Measurements from ENCODE around the gene NECTIN1. TPM values are rescaled to one million over a fixed set of nuclear protein-coding genes. Genes with fewer than 3 reads are reported as not detected.

Gene NECTIN1
- total RNA-seq, 6 experiments from 2014 or later, result 4.3 to 8.4 (median 6.1) TPM

DNA sequence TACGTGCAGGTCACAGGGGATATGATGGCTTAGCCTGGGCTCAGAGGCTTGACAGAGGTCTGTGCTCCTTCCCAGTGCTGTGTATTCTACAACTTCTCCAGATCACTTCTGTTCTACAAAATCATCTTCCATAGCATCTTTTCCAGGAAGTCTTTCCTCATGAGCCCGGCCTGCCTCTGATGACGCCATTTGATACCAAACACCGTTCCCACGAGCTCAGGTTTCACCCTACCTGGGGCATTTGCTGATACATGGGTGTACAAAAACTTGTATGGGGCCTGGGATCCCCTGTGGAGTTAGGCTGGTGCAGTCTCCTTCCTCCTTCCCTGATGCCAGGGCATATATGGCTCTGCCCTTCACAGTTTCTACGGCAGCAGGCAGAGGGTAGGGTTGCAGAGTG is 78.7 kb downstream of the NECTIN1 start:
- intact Hi-C loops (cut with DNase I), result no loop called here
- peaks cover 0 to under 1% (median 0%) of the 10 kb centered on the region in 4 donors for H3K4me1 ChIP-seq
- 48% methylated on average over 3 of the region's 6 CpGs for WGBS (ENCODE audit: insufficient coverage, low coverage, low lambda C conversion rate, missing lambda C conversion rate)
- TF ChIP-seq, protein P1, sequence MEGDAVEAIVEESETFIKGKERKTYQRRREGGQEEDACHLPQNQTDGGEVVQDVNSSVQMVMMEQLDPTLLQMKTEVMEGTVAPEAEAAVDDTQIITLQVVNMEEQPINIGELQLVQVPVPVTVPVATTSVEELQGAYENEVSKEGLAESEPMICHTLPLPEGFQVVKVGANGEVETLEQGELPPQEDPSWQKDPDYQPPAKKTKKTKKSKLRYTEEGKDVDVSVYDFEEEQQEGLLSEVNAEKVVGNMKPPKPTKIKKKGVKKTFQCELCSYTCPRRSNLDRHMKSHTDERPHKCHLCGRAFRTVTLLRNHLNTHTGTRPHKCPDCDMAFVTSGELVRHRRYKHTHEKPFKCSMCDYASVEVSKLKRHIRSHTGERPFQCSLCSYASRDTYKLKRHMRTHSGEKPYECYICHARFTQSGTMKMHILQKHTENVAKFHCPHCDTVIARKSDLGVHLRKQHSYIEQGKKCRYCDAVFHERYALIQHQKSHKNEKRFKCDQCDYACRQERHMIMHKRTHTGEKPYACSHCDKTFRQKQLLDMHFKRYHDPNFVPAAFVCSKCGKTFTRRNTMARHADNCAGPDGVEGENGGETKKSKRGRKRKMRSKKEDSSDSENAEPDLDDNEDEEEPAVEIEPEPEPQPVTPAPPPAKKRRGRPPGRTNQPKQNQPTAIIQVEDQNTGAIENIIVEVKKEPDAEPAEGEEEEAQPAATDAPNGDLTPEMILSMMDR (IDR thresholded peaks at IDR 0.05), result no peak
- no peak for TF ChIP-seq POLR2A (IDR thresholded peaks at IDR 0.05)
- H3K27ac ChIP-seq, result no peak overlapping the region
- no peaks in the 10 kb centered on the region for H3K27me3 ChIP-seq
- no peak overlapping the region for H3K4me3 ChIP-seq
- no peaks in the 10 kb centered on the region for H3K9me3 ChIP-seq
- no peak for ATAC-seq
- no peak for DNase-seq
- no peaks in the 10 kb centered on the region for H3K36me3 ChIP-seq

- Histone ChIP-seq H3K27me3 (no peaks in the 10 kb centered on the region), H3K9me3 (no peaks in the 10 kb centered on the region), H3K4me1 (peaks cover 0 to 10% (median 2%) of the 10 kb centered on the region in 4 donors), H3K4me3 (no peak overlapping the region), H3K36me3 (no peaks in the 10 kb centered on the region), H3K27ac (no peak overlapping the region)
- no CpG with 5 or more reads among the region's 3 CpGs for WGBS (ENCODE audit: insufficient coverage, low coverage, low lambda C conversion rate, missing lambda C conversion rate)
- TF ChIP-seq, protein P1 (IDR thresholded peaks at IDR 0.05), result no peak
- TF ChIP-seq POLR2A (IDR thresholded peaks at IDR 0.05), result no peak
- intact Hi-C loops (cut with DNase I), result no loop called here
- DNase-seq, result no peak
- no peak for ATAC-seq
Observed at GRCh38 chr11:119647254-119647653, 81.7 kb downstream of the NECTIN1 start.

- no peaks in the 10 kb centered on the region for H3K27me3 ChIP-seq
- H3K27ac ChIP-seq, result no peak overlapping the region
- DNase-seq (peak in 2 of 3 donors; percentile 70 to 77), ATAC-seq (peak; percentile 82 to 93 (median 87))
- no peak overlapping the region for H3K4me3 ChIP-seq
- intact Hi-C loops (cut with DNase I), result no loop called here
- whole genome bisulfite sequencing (ENCODE audit: insufficient coverage, low coverage, low lambda C conversion rate, missing lambda C conversion rate), result no CpG with 5 or more reads among the region's 5 CpGs
- H3K36me3 ChIP-seq, result no peaks in the 10 kb centered on the region
- TF ChIP-seq, protein P1 (IDR thresholded peaks at IDR 0.05), result no peak
- peaks cover 0 to 10% (median 2%) of the 10 kb centered on the region in 4 donors for H3K4me1 ChIP-seq
- no peaks in the 10 kb centered on the region for H3K9me3 ChIP-seq
Observed at GRCh38 chr11:119645018-119645417, 84.0 kb downstream of the NECTIN1 start.

DNA sequence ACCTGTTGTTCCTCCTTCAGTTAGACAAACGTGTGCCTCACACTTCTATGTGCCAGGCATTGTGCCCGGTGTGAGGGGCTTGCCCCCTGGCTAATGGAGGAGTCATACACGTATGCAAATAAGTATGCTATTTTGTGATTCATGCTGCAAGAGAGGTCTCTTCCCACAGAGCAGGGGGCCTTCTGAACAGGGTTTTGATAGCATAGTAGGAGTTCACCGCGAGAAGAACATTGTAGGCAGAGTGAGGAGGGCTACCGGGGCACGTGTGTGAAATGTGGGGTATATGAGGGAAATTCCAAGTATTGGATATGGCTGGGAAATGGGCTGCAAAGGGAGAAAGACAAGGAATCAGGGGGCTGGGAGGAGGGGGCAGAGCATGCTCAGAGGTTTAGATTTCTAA is 84.5 kb downstream of the NECTIN1 start:
- Histone ChIP-seq H3K4me1 (peaks cover 0 to 10% (median 2%) of the 10 kb centered on the region in 4 donors), H3K27me3 (no peaks in the 10 kb centered on the region), H3K4me3 (no peak overlapping the region), H3K27ac (no peak overlapping the region), H3K36me3 (no peaks in the 10 kb centered on the region), H3K9me3 (no peaks in the 10 kb centered on the region)
- intact Hi-C loops (cut with DNase I), result no loop called here
- TF ChIP-seq, protein P1 (IDR thresholded peaks at IDR 0.05), result no peak
- TF ChIP-seq POLR2A (IDR thresholded peaks at IDR 0.05), result no peak
- no peak for DNase-seq
- 64% methylated on average over 6 of the region's 7 CpGs for WGBS (ENCODE audit: insufficient coverage, low coverage, low lambda C conversion rate, missing lambda C conversion rate)
- ATAC-seq, result no peak

DNA sequence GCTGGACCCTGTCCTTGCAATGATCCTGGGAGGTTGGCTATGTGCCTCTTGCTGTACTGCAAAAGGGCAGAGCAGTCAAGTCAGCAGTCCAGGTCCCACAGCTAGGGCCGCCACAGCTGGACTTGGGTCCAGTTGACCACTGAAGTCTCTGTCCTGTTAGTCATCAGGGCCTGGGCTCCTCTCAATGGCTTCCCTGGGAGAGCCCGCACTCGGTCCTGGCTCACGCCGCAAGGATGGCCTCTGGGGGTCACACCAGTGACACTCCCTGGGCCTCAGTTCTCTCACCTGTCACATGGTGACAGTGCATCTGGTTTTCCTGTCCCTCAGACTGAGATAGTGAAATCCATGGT is 85.1 kb downstream of the NECTIN1 start:
- H3K36me3 ChIP-seq, result no peaks in the 10 kb centered on the region
- intact Hi-C loops (cut with DNase I), result no loop called here
- no peak for ATAC-seq

More for the DNA sequence above, 85.1 kb downstream of the NECTIN1 start:
- no peak overlapping the region for H3K27ac ChIP-seq
- H3K27me3 ChIP-seq, result no peaks in the 10 kb centered on the region
- no CpG with 5 or more reads among the region's 5 CpGs for WGBS (ENCODE audit: insufficient coverage, low coverage, low lambda C conversion rate, missing lambda C conversion rate)
- no peaks in the 10 kb centered on the region for H3K9me3 ChIP-seq
- H3K4me1 ChIP-seq, result peaks cover 0 to 10% (median 2%) of the 10 kb centered on the region in 4 donors
- TF ChIP-seq POLR2A (IDR thresholded peaks at IDR 0.05), result no peak
- TF ChIP-seq, protein P1 (IDR thresholded peaks at IDR 0.05), result no peak
- no peak for DNase-seq
- H3K4me3 ChIP-seq, result no peak overlapping the region

Data from right lobe of liver (tissue), 6 donors.